H9 (cell line): ENCODE data around the gene ELFN1. TPM values are rescaled to one million over a fixed set of nuclear protein-coding genes. Genes with fewer than 3 reads are reported as not detected.

Experiments used
- DNase-seq: peaks from one replicate; pipeline ENCODE4 v3.0.0-alpha.2; 2017
- H2AFZ ChIP-seq: one replicate; pipeline ENCODE4 v1.6.1; 2013; ENCODE audit warnings: mild to moderate bottlenecking, low read length, control low read depth, moderate library complexity
- H2AK5ac ChIP-seq: 2 replicates; pipeline ENCODE4 v1.6.1; 2013; ENCODE audit warnings: low read length, control low read depth, mixed read lengths; ENCODE audit not compliant: insufficient read length
- H2BK120ac ChIP-seq: one replicate; pipeline ENCODE4 v1.6.1; 2013; ENCODE audit warnings: low read depth, mild to moderate bottlenecking, low read length, control low read depth, inconsistent platforms; ENCODE audit not compliant: poor library complexity, severe bottlenecking
- H2BK12ac ChIP-seq: 2 replicates; pipeline ENCODE4 v1.6.1; 2013; ENCODE audit warnings: low read length, control low read depth, mixed read lengths, low read depth; ENCODE audit not compliant: insufficient read length
- H2BK15ac ChIP-seq: 2 replicates; pipeline ENCODE4 v1.6.1; 2013; ENCODE audit warnings: low read depth, low read length, control low read depth
- H2BK20ac ChIP-seq: one replicate; pipeline ENCODE4 v1.6.1; 2013; ENCODE audit warnings: low read depth, mild to moderate bottlenecking, low read length, control low read depth, inconsistent platforms; ENCODE audit not compliant: poor library complexity, severe bottlenecking
- H2BK5ac ChIP-seq: 2 replicates; pipeline ENCODE4 v1.6.1; 2013; ENCODE audit warnings: low read length, control low read depth, mixed read lengths; ENCODE audit not compliant: insufficient read length
- H3K14ac ChIP-seq: 2 replicates; pipeline ENCODE4 v1.6.1; 2013; ENCODE audit warnings: low read length, control low read depth; ENCODE audit not compliant: insufficient read depth
- H3K18ac ChIP-seq: 2 replicates; pipeline ENCODE4 v1.6.1; 2013; ENCODE audit warnings: low read depth, mild to moderate bottlenecking, mixed read lengths, low read length, control low read depth; ENCODE audit not compliant: insufficient read length
- H3K23ac ChIP-seq: 2 replicates; pipeline ENCODE4 v1.6.1; 2013; ENCODE audit warnings: low read length, control low read depth, mixed read lengths, low read depth; ENCODE audit not compliant: insufficient read length
- H3K23me2 ChIP-seq: 2 replicates; pipeline ENCODE4 v1.6.1; 2013; ENCODE audit warnings: low read depth, mild to moderate bottlenecking, mixed read lengths, low read length, control low read depth; ENCODE audit not compliant: insufficient read length, poor library complexity, severe bottlenecking
- H3K27ac ChIP-seq: 2 replicates; pipeline ENCODE4 v1.5.1; 2013; ENCODE audit warnings: low read length, control low read depth, mixed read lengths, low read depth; ENCODE audit not compliant: insufficient read length
- H3K27me3 ChIP-seq: 2 replicates; pipeline ENCODE4 v1.6.1; 2013; ENCODE audit warnings: low read length, control low read depth, inconsistent platforms; ENCODE audit not compliant: insufficient read depth
- H3K4ac ChIP-seq: 2 replicates; pipeline ENCODE4 v1.6.1; 2013; ENCODE audit warnings: low read depth, mild to moderate bottlenecking, control low read depth, inconsistent platforms, low read length, moderate library complexity
- H3K4me1 ChIP-seq: 2 replicates; pipeline ENCODE4 v1.6.1; 2013; ENCODE audit warnings: low read length, control low read depth, inconsistent platforms; ENCODE audit not compliant: insufficient read depth
- H3K4me2 ChIP-seq: 2 replicates; pipeline ENCODE4 v1.6.1; 2013; ENCODE audit warnings: low read length, control low read depth, mixed read lengths; ENCODE audit not compliant: insufficient read length, insufficient read depth
- H3K56ac ChIP-seq: 2 replicates; pipeline ENCODE4 v1.6.1; 2013; ENCODE audit warnings: low read depth, mild to moderate bottlenecking, mixed read lengths, low read length, control low read depth; ENCODE audit not compliant: insufficient read length
- H3K79me1 ChIP-seq: 2 replicates; pipeline ENCODE4 v1.6.1; 2013; ENCODE audit warnings: low read depth, mild to moderate bottlenecking, moderate library complexity, low read length, control low read depth, inconsistent platforms; ENCODE audit not compliant: insufficient read depth, poor library complexity, severe bottlenecking
- H3K79me2 ChIP-seq: 2 replicates; pipeline ENCODE4 v1.6.1; 2013; ENCODE audit warnings: low read length, control low read depth, inconsistent platforms; ENCODE audit not compliant: insufficient read depth
- H3K9ac ChIP-seq: 2 replicates; pipeline ENCODE4 v1.6.1; 2013; ENCODE audit warnings: low read length, control low read depth, mixed read lengths; ENCODE audit not compliant: insufficient read length; ENCODE audit errors: extremely low read depth
- H3K9me3 ChIP-seq: one replicate; pipeline ENCODE4 v1.6.1; 2013; ENCODE audit warnings: low read depth, low read length, inconsistent platforms; ENCODE audit not compliant: control insufficient read depth
- H3T11ph ChIP-seq: one replicate; pipeline ENCODE4 v1.6.1; 2013; ENCODE audit warnings: mild to moderate bottlenecking, low read length, control low read depth, inconsistent platforms
- H4K20me1 ChIP-seq: one replicate; pipeline ENCODE4 v1.6.1; 2013; ENCODE audit not compliant: control insufficient read depth, insufficient read length, insufficient read depth
- H4K5ac ChIP-seq: 2 replicates; pipeline ENCODE4 v1.6.1; 2013; ENCODE audit warnings: low read depth, mild to moderate bottlenecking, mixed read lengths, low read length, control low read depth; ENCODE audit not compliant: insufficient read length
- H4K8ac ChIP-seq: replicated peaks from 2 replicates; pipeline ENCODE4 v1.6.1; 2013; ENCODE audit warnings: low read length, control low read depth, mixed read lengths, low read depth; ENCODE audit not compliant: insufficient read length
- H4K91ac ChIP-seq: 2 replicates; pipeline ENCODE4 v1.6.1; 2013; ENCODE audit warnings: low read depth, mild to moderate bottlenecking, moderate library complexity, mixed read lengths, low read length, control low read depth; ENCODE audit not compliant: insufficient read length
- H3K27ac Mint-ChIP-seq, 3 experiments: 2 replicates in 2 of 3; 3 replicates in 1 of 3; pipeline ENCODE4 v1.8.0; 2020 to 2021; ENCODE audit warnings: mixed read lengths in 3 of 3, mild to moderate bottlenecking in 1 of 3, moderate library complexity in 1 of 3
- H3K27me3 Mint-ChIP-seq: 2 replicates; pipeline ENCODE4 v1.8.0; 2021; ENCODE audit warnings: low read depth, mild to moderate bottlenecking, moderate library complexity, mixed read lengths
- H3K36me3 Mint-ChIP-seq, 3 experiments: 2 replicates in 2 of 3; 3 replicates in 1 of 3; pipeline ENCODE4 v1.8.0; 2020 to 2021; ENCODE audit warnings: low read depth in 3 of 3, mixed read lengths in 3 of 3; ENCODE audit not compliant: insufficient read depth in 1 of 3
- H3K4me1 Mint-ChIP-seq, 2 experiments: 2 replicates each; pipeline ENCODE4 v1.8.0; 2020; ENCODE audit warnings: mixed read lengths in 2 of 2
- H3K4me3 Mint-ChIP-seq, 2 experiments: 2 replicates in 1 of 2; 3 replicates in 1 of 2; pipeline ENCODE4 v1.8.0; 2020 to 2021; ENCODE audit warnings: mild to moderate bottlenecking in 2 of 2, mixed read lengths in 2 of 2, moderate library complexity in 1 of 2
- H3K9me3 Mint-ChIP-seq, 2 experiments: 2 replicates in 1 of 2; 3 replicates in 1 of 2; pipeline ENCODE4 v1.8.0; 2020; ENCODE audit warnings: mild to moderate bottlenecking in 2 of 2, mixed read lengths in 2 of 2, moderate library complexity in 1 of 2
- WGBS: extraction: QIAGEN DNeasy Blood & Tissue Kit; methylation state at CpG from one replicate; pipeline ENCODE4 v1.1.7; 2013; ENCODE audit warnings: missing lambda C conversion rate, low lambda C conversion rate, mixed read lengths; ENCODE audit not compliant: insufficient read length; ENCODE audit errors: extremely low coverage; 5-methylcytosine and 5-hydroxymethylcytosine counted together
- total RNA-seq: library from RNA; stranded (reverse); gene quantifications from 2 replicates; pipeline ENCODE4 v1.2.1, GENCODE V29; 2021
- TF ChIP-seq, protein P1 (sequence below): fragments of 200-600 bp; sonication (generic); conservative IDR thresholded peaks from 3 replicates; pipeline ENCODE4 v1.8.0; 2021; ENCODE audit warnings: antibody characterized with exemption, mild to moderate bottlenecking

ELFN1 gene
- total RNA-seq, 1 experiment from 2014 or later, result 3.7 TPM

DNA sequence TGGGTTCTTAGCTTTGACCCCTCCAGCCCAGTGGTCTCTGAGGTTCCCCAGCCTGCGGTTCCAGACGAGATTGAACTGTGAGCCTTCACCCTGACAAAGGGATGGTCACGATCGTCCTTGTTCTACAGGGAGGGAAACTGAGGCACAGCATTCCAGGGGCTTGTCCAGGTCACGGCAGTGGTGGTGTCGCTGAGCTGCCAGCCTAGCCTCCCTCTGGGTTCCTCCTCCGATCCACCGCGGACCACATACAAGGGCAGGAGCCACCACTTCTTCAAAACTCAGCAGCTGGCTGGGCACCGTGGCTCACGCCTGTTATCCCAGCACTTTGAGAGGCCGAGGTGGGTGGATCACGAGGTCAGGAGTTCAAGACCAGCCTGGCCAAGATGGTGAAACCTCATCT is 35.8 kb downstream of the ELFN1 start:
- no peak overlapping the region for H3K4me2 ChIP-seq
- no peak overlapping the region for H4K5ac ChIP-seq
- peak; percentile 14 for DNase-seq
- H2BK120ac ChIP-seq, result no peak overlapping the region
- no peaks in the 10 kb centered on the region for H3K9me3 ChIP-seq
- no peak overlapping the region for H4K91ac ChIP-seq
- TF ChIP-seq, protein P1, sequence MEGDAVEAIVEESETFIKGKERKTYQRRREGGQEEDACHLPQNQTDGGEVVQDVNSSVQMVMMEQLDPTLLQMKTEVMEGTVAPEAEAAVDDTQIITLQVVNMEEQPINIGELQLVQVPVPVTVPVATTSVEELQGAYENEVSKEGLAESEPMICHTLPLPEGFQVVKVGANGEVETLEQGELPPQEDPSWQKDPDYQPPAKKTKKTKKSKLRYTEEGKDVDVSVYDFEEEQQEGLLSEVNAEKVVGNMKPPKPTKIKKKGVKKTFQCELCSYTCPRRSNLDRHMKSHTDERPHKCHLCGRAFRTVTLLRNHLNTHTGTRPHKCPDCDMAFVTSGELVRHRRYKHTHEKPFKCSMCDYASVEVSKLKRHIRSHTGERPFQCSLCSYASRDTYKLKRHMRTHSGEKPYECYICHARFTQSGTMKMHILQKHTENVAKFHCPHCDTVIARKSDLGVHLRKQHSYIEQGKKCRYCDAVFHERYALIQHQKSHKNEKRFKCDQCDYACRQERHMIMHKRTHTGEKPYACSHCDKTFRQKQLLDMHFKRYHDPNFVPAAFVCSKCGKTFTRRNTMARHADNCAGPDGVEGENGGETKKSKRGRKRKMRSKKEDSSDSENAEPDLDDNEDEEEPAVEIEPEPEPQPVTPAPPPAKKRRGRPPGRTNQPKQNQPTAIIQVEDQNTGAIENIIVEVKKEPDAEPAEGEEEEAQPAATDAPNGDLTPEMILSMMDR, result no peak
- peaks cover 31 to 34% of the 10 kb centered on the region in 2 experiments for H3K9me3 Mint-ChIP-seq
- H2AFZ ChIP-seq, result no peak overlapping the region
- no peaks in the 10 kb centered on the region for H3K4me1 ChIP-seq
- no peak overlapping the region for H2BK15ac ChIP-seq
- no peak overlapping the region for H3K4me3 Mint-ChIP-seq
- H3K27ac Mint-ChIP-seq, result no peak overlapping the region
- peaks cover 47% of the 10 kb centered on the region for H3K27me3 Mint-ChIP-seq
- no peak overlapping the region for H2BK5ac ChIP-seq
- peaks cover 26 to 36% of the 10 kb centered on the region in 2 experiments for H3K4me1 Mint-ChIP-seq
- no peak overlapping the region for H3K27ac ChIP-seq
- H4K8ac ChIP-seq, result no peak overlapping the region
- WGBS, result no CpG with 5 or more reads among the region's 13 CpGs
- no peak overlapping the region for H3T11ph ChIP-seq
- H4K20me1 ChIP-seq, result peaks cover 3% of the 10 kb centered on the region
- H2AK5ac ChIP-seq, result no peak overlapping the region
- H3K36me3 Mint-ChIP-seq, result peaks cover 9 to 34% (median 16%) of the 10 kb centered on the region in 3 experiments
- H2BK12ac ChIP-seq, result no peak overlapping the region
- no peaks in the 10 kb centered on the region for H3K79me2 ChIP-seq
- H3K9ac ChIP-seq, result no peak overlapping the region
- H3K27me3 ChIP-seq, result no peaks in the 10 kb centered on the region
- H3K14ac ChIP-seq, result no peak overlapping the region
- H3K4ac ChIP-seq, result no peak overlapping the region
- no peak overlapping the region for H3K18ac ChIP-seq
- H3K79me1 ChIP-seq, result no peaks in the 10 kb centered on the region
- H3K56ac ChIP-seq, result no peak overlapping the region
- no peak overlapping the region for H3K23ac ChIP-seq
- no peaks in the 10 kb centered on the region for H3K23me2 ChIP-seq
- no peak overlapping the region for H2BK20ac ChIP-seq
